ENCODE results near the gene ATP5F1B. TPM values are rescaled to one million over a fixed set of nuclear protein-coding genes. Genes with fewer than 3 reads are reported as not detected.
"Not testable (repeated sequence)": the region's sequence is repeated elsewhere in the genome, so short reads cannot be mapped to it uniquely, and the experiment has no call there.

Gene ATP5F1B
- total RNA-seq, 1 experiment from 2014 or later = 1,064 TPM

DNA sequence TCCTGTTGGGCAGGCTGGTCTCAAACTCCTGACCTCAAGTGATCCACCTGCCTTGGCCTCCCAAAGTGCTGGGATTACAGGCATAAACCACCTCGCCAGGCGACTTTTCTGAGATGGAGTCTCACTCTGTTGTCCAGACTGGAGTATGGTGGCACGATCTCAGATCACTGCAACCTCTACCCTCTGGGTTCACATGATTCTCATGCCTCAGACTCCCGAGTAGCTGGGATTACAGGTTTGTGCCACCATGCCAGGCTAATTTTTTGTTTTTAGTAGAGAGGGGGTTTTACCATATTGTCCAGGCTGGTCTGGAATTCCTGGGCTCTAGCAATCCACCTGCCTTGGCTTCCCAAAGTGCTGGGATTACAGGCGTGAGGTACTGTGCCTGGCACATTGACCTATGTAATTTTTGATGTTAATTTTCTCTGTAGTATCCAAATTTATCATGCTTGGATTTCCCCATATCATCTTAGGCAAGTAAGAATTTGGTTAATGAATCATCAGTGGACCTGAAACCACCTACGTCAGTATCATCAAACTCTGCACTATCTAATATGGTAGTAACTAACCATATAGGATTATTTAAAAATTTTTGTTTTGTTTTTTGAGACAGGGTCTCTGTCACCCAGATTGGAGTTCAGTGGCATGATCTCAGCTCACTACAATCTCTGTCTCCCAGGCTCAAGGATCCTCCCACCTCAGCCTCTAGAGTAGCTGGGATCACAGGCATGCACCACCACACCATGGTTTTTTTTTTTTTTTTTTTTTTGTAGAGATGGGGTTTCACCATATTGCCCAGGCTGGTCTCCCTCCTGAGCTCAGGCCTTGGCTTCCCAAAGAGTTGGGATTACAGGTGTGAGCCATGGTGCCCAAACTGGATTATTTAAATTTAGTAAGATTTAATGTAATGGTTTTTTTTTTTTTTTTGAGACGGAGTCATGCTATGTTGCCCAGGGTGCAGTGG, 11.9 kb upstream of the ATP5F1B start:
- DNase-seq (ENCODE audit: low spot score) = no peak
- no peaks in the 10 kb centered on the region for H3K4me1 Mint-ChIP-seq
- ChIA-PET CTCF (interaction anchor here (1.2 kb wide), 1 partner anchor 21 kb away, joined by 7 read pairs; no protein-coding TSS in a partner anchor), POLR2A (interaction anchor here (0.7 kb wide), 1 partner anchor 531 kb away, joined by 3 read pairs; no protein-coding TSS in a partner anchor)
- peaks cover 21% of the 10 kb centered on the region for H3K9me3 Mint-ChIP-seq
- no peak overlapping the region for H3K4me3 Mint-ChIP-seq
- peaks cover 10% of the 10 kb centered on the region for H3K27me3 Mint-ChIP-seq (ENCODE audit: low read depth)
- H3K27ac Mint-ChIP-seq = no peak overlapping the region
- TF ChIP-seq TEAD1 (CRISPR knock-in tag; IDR thresholded peaks at IDR 0.05) (no peak), RORB (CRISPR knock-in tag; IDR thresholded peaks at IDR 0.05) (no peak), FOXK1 (CRISPR knock-in tag; IDR thresholded peaks at IDR 0.05) (no peak), CREB1 (CRISPR knock-in tag; IDR thresholded peaks at IDR 0.05) (no peak), ESRRA (CRISPR knock-in tag; IDR thresholded peaks at IDR 0.05; ENCODE audit: borderline replicate concordance) (no peak), ETV6 (CRISPR knock-in tag; IDR thresholded peaks at IDR 0.05) (no peak), NR2C2 (CRISPR knock-in tag; IDR thresholded peaks at IDR 0.05) (no peak), HMGA2 (CRISPR knock-in tag; IDR thresholded peaks at IDR 0.05) (no peak), NR3C1 (CRISPR knock-in tag; conservative IDR thresholded peaks at IDR 0.05; ENCODE audit: low read depth) (no peak), EMX1 (CRISPR knock-in tag; IDR thresholded peaks at IDR 0.05) (no peak), SP1 (CRISPR knock-in tag; conservative IDR thresholded peaks at IDR 0.05) (no peak), NFE2L1 (CRISPR knock-in tag; IDR thresholded peaks at IDR 0.05) (no peak), FOXJ3 (CRISPR knock-in tag; IDR thresholded peaks at IDR 0.05; ENCODE audit: borderline replicate concordance) (no peak), SOX15 (CRISPR knock-in tag; IDR thresholded peaks at IDR 0.05) (no peak)
- TF ChIP-seq, protein P1, sequence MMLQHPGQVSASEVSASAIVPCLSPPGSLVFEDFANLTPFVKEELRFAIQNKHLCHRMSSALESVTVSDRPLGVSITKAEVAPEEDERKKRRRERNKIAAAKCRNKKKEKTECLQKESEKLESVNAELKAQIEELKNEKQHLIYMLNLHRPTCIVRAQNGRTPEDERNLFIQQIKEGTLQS (CRISPR knock-in tag; conservative IDR thresholded peaks at IDR 0.05) = no peak
- TF ChIP-seq, protein P2, sequence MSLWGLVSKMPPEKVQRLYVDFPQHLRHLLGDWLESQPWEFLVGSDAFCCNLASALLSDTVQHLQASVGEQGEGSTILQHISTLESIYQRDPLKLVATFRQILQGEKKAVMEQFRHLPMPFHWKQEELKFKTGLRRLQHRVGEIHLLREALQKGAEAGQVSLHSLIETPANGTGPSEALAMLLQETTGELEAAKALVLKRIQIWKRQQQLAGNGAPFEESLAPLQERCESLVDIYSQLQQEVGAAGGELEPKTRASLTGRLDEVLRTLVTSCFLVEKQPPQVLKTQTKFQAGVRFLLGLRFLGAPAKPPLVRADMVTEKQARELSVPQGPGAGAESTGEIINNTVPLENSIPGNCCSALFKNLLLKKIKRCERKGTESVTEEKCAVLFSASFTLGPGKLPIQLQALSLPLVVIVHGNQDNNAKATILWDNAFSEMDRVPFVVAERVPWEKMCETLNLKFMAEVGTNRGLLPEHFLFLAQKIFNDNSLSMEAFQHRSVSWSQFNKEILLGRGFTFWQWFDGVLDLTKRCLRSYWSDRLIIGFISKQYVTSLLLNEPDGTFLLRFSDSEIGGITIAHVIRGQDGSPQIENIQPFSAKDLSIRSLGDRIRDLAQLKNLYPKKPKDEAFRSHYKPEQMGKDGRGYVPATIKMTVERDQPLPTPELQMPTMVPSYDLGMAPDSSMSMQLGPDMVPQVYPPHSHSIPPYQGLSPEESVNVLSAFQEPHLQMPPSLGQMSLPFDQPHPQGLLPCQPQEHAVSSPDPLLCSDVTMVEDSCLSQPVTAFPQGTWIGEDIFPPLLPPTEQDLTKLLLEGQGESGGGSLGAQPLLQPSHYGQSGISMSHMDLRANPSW (CRISPR knock-in tag; conservative IDR thresholded peaks at IDR 0.05; ENCODE audit: low read depth) = no peak
- TF ChIP-seq, protein P3, sequence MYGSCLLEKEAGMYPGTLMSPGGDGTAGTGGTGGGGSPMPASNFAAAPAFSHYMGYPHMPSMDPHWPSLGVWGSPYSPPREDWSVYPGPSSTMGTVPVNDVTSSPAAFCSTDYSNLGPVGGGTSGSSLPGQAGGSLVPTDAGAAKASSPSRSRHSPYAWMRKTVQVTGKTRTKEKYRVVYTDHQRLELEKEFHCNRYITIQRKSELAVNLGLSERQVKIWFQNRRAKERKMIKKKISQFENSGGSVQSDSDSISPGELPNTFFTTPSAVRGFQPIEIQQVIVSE (CRISPR knock-in tag; IDR thresholded peaks at IDR 0.05; ENCODE audit: borderline replicate concordance) = no peak
- TF ChIP-seq, protein P4, sequence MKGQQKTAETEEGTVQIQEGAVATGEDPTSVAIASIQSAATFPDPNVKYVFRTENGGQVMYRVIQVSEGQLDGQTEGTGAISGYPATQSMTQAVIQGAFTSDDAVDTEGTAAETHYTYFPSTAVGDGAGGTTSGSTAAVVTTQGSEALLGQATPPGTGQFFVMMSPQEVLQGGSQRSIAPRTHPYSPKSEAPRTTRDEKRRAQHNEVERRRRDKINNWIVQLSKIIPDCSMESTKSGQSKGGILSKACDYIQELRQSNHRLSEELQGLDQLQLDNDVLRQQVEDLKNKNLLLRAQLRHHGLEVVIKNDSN (CRISPR knock-in tag; IDR thresholded peaks at IDR 0.05) = no peak
- TF ChIP-seq, protein P5, sequence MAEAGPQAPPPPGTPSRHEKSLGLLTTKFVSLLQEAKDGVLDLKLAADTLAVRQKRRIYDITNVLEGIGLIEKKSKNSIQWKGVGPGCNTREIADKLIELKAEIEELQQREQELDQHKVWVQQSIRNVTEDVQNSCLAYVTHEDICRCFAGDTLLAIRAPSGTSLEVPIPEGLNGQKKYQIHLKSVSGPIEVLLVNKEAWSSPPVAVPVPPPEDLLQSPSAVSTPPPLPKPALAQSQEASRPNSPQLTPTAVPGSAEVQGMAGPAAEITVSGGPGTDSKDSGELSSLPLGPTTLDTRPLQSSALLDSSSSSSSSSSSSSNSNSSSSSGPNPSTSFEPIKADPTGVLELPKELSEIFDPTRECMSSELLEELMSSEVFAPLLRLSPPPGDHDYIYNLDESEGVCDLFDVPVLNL (CRISPR knock-in tag; IDR thresholded peaks at IDR 0.05; ENCODE audit: borderline replicate concordance, low read depth) = no peak
- TF ChIP-seq, protein P6, sequence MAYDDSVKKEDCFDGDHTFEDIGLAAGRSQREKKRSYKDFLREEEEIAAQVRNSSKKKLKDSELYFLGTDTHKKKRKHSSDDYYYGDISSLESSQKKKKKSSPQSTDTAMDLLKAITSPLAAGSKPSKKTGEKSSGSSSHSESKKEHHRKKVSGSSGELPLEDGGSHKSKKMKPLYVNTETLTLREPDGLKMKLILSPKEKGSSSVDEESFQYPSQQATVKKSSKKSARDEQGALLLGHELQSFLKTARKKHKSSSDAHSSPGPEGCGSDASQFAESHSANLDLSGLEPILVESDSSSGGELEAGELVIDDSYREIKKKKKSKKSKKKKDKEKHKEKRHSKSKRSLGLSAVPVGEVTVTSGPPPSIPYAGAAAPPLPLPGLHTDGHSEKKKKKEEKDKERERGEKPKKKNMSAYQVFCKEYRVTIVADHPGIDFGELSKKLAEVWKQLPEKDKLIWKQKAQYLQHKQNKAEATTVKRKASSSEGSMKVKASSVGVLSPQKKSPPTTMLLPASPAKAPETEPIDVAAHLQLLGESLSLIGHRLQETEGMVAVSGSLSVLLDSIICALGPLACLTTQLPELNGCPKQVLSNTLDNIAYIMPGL (CRISPR knock-in tag; IDR thresholded peaks at IDR 0.05) = no peak
- H3K36me3 Mint-ChIP-seq = peaks cover 25% of the 10 kb centered on the region
- no peak for ATAC-seq

DNA sequence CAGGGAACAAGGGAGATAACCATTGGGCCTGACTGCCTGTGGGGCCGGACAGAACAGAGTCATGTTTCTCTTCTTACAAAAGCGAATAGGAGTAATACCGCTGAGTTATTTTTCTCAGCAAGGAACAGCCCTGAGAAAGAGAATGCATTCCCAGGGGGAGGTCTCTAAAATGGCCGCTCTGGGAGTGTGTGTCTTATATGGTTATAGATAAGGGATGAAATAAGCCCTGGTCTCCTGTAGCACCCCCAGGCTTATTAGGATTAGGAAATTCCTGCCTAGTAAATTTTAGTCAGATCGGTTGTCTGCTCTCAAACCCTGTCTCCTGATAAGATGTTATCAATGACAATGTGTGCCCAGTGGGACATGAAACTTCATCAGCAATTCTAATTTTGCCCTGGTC, 8.0 kb upstream of the ATP5F1B start:
- H3K4me3 Mint-ChIP-seq; H3K4me1 Mint-ChIP-seq; CTCF ChIA-PET; ATAC-seq; POLR2A ChIA-PET; DNase-seq (ENCODE audit: low spot score); H3K27ac Mint-ChIP-seq: not testable (repeated sequence)
- peaks cover 28% of the 10 kb centered on the region for H3K36me3 Mint-ChIP-seq
- peaks cover 11% of the 10 kb centered on the region for H3K27me3 Mint-ChIP-seq (ENCODE audit: low read depth)
- peaks cover 24% of the 10 kb centered on the region for H3K9me3 Mint-ChIP-seq

DNA sequence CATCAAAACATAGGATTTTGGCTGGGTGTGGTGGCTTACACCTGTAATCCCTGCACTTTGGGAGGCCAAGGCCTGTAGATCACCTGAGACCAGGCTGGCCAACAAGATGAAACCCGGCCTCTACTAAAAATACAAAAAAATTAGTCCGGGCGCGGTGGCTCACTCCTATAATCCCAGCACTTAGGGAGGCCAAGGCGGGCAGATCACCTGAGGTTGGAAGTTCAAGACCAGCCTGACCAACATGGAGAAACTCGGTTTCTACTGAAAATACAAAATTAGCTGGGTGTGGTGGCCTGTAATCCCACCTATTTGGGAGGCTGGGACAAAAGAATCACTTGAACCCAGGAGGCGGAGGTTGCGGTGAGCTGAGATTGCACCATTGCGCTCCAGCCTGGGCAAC, 2.2 kb upstream of the ATP5F1B start:
- H3K4me3 Mint-ChIP-seq; H3K9me3 Mint-ChIP-seq; DNase-seq (ENCODE audit: low spot score); H3K27me3 Mint-ChIP-seq (ENCODE audit: low read depth); ATAC-seq; H3K27ac Mint-ChIP-seq; POLR2A ChIA-PET: not testable (repeated sequence)
- CTCF ChIA-PET = interaction anchor here (0.6 to 3.7 kb wide), 2 partner anchors 12 to 25 kb away, joined by 3 to 37 read pairs; no protein-coding TSS in a partner anchor
- H3K4me1 Mint-ChIP-seq = peaks cover 20% of the 10 kb centered on the region
- H3K36me3 Mint-ChIP-seq = peaks cover 33% of the 10 kb centered on the region
